ENCODE measurements around the gene SDHB. TPM values are rescaled to one million over a fixed set of nuclear protein-coding genes. Genes with fewer than 3 reads are reported as not detected.
A peak's percentile ranks its signal among the peaks of the same experiment; 100 is the strongest.

SDHB gene
- total and polyA plus RNA-seq, 2 donors from 2014 or later = 92.0 to 313 TPM

GRCh38 chr1:17009706-17010105, 44.1 kb downstream of the SDHB start:
- intact Hi-C loops (cut with DNase I) = no loop called here
- peaks cover 0 to under 1% (median 0%) of the 10 kb centered on the region in 3 donors for H3K36me3 ChIP-seq (ENCODE audit: control insufficient read depth in 2 of 3, insufficient read depth in 3 of 3, low read length in 3 of 3)
- no peaks in the 10 kb centered on the region for H3K27me3 ChIP-seq (ENCODE audit: control insufficient read depth, insufficient read depth, low read length)
- DNase-seq = peak in 1 of 5 donors; percentile 53
- H3K27ac ChIP-seq (ENCODE audit: low read depth in 2 of 2, low read length in 2 of 2) = no peak overlapping the region
- TF ChIP-seq, protein P1, sequence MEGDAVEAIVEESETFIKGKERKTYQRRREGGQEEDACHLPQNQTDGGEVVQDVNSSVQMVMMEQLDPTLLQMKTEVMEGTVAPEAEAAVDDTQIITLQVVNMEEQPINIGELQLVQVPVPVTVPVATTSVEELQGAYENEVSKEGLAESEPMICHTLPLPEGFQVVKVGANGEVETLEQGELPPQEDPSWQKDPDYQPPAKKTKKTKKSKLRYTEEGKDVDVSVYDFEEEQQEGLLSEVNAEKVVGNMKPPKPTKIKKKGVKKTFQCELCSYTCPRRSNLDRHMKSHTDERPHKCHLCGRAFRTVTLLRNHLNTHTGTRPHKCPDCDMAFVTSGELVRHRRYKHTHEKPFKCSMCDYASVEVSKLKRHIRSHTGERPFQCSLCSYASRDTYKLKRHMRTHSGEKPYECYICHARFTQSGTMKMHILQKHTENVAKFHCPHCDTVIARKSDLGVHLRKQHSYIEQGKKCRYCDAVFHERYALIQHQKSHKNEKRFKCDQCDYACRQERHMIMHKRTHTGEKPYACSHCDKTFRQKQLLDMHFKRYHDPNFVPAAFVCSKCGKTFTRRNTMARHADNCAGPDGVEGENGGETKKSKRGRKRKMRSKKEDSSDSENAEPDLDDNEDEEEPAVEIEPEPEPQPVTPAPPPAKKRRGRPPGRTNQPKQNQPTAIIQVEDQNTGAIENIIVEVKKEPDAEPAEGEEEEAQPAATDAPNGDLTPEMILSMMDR (IDR thresholded peaks at IDR 0.05; ENCODE audit: borderline replicate concordance, extremely low read depth, insufficient read depth) = no peak
- H3K9ac ChIP-seq (ENCODE audit: low read length in 3 of 3) = no peak overlapping the region
- no peak for FAIRE-seq
- peaks cover 0 to 15% (median 0%) of the 10 kb centered on the region in 3 donors for H3K4me1 ChIP-seq (ENCODE audit: control insufficient read depth in 2 of 3, insufficient read depth in 2 of 3, low read depth in 1 of 3, low read length in 3 of 3)
- no peak overlapping the region for H3K4me3 ChIP-seq (ENCODE audit: low read length in 3 of 3)
- no peaks in the 10 kb centered on the region for H3K9me3 ChIP-seq (ENCODE audit: control insufficient read depth in 2 of 3, insufficient read depth in 1 of 3, low read length in 3 of 3)

DNA sequence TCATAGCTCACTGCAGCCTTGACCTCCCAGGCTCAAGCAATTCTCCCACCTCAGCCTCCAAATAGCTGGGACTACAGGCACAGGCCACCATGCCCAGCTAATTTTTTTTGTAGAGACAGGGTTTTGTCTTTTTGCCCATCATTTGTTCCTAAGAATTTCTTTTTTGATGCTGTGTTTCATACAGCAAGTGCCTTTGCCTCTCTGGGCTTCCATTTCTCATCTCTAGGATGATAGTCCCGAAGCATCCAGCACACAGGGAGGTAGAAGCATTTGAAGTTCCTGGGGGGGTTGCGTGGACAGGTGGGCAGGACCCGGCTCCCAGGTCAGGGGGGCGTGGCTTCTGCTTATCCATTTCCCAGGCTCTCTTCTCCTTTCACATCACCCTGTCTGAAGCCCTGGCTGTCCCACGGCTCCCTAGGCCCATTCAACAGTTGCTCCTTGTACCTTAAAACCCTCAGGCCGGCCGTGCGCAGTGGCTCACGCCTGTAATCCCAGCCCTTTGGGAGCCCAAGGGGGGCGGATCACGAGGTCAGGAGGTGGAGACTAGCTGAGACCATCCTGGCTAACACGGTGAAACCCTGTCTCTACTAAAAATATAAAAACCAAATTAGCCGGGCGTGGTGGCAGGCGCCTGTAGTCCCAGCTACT, 45.5 kb downstream of the SDHB start:
- peaks cover 0 to 15% (median 0%) of the 10 kb centered on the region in 3 donors for H3K4me1 ChIP-seq (ENCODE audit: control insufficient read depth in 2 of 3, insufficient read depth in 2 of 3, low read depth in 1 of 3, low read length in 3 of 3)
- no peaks in the 10 kb centered on the region for H3K27me3 ChIP-seq (ENCODE audit: control insufficient read depth, insufficient read depth, low read length)
- H3K36me3 ChIP-seq (ENCODE audit: control insufficient read depth in 2 of 3, insufficient read depth in 3 of 3, low read length in 3 of 3) = peaks cover 0 to 10% (median 2%) of the 10 kb centered on the region in 3 donors
- H3K4me3 ChIP-seq (ENCODE audit: low read length in 3 of 3) = no peak overlapping the region
- no peak for FAIRE-seq
- DNase-seq = peak in 1 of 5 donors; percentile 47
- no peak overlapping the region for H3K27ac ChIP-seq (ENCODE audit: low read depth in 2 of 2, low read length in 2 of 2)
- H3K9ac ChIP-seq (ENCODE audit: low read length in 3 of 3) = no peak overlapping the region
- no peaks in the 10 kb centered on the region for H3K9me3 ChIP-seq (ENCODE audit: control insufficient read depth in 2 of 3, insufficient read depth in 1 of 3, low read length in 3 of 3)
- TF ChIP-seq, protein P1 (IDR thresholded peaks at IDR 0.05; ENCODE audit: borderline replicate concordance, extremely low read depth, insufficient read depth) = no peak
- intact Hi-C loops (cut with DNase I) = no loop called here

DNA sequence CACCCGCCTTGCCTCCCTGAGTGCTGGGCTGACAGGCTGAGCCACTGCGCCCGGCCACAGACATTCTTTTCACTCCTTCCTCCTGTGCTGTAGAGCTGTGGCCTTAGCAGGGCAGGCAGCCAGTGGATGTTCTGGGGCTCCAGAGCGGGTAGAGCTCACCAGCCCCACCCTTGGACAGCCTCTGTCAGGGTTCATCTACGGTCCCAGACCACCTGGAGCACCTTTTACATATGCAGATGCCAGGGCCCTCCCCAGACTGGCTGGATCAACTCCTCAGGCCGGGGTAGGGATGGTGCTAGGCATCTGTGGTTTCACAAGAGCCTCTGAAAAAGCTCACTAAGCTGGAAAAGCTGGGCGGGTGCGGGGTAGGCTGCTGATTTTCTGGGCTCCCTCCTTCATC, 46.7 kb downstream of the SDHB start:
- H3K4me3 ChIP-seq (ENCODE audit: low read length in 3 of 3) = no peak overlapping the region
- no peak for FAIRE-seq
- intact Hi-C loops (cut with DNase I) = no loop called here
- no peaks in the 10 kb centered on the region for H3K9me3 ChIP-seq (ENCODE audit: control insufficient read depth in 2 of 3, insufficient read depth in 1 of 3, low read length in 3 of 3)
- peaks cover 0 to 13% (median 0%) of the 10 kb centered on the region in 3 donors for H3K4me1 ChIP-seq (ENCODE audit: control insufficient read depth in 2 of 3, insufficient read depth in 2 of 3, low read depth in 1 of 3, low read length in 3 of 3)
- TF ChIP-seq, protein P1 (IDR thresholded peaks at IDR 0.05; ENCODE audit: borderline replicate concordance, extremely low read depth, insufficient read depth) = no peak
- no peaks in the 10 kb centered on the region for H3K27me3 ChIP-seq (ENCODE audit: control insufficient read depth, insufficient read depth, low read length)
- no peak overlapping the region for H3K27ac ChIP-seq (ENCODE audit: low read depth in 2 of 2, low read length in 2 of 2)
- H3K36me3 ChIP-seq (ENCODE audit: control insufficient read depth in 2 of 3, insufficient read depth in 3 of 3, low read length in 3 of 3) = peaks cover 0 to 18% (median 4%) of the 10 kb centered on the region in 3 donors
- H3K9ac ChIP-seq (ENCODE audit: low read length in 3 of 3) = no peak overlapping the region
- DNase-seq = peak in 1 of 5 donors; percentile 63

All from kidney (tissue), 14 donors.